K562 (cell line): ENCODE measurements around the gene EPS8. TPM values are rescaled to one million over a fixed set of nuclear protein-coding genes. Genes with fewer than 3 reads are reported as not detected.
"Not testable (repeated sequence)": the region's sequence is repeated elsewhere in the genome, so short reads cannot be mapped to it uniquely, and the experiment has no call there.

Experiments
- ATAC-seq: fragments of 200-7000 bp; cut with Tn5 transposase; 3 replicates; pipeline ENCODE4 v1.9.1; 2020; ENCODE audit warnings: moderate library complexity
- BruUV-seq: library from RNA; stranded (reverse); fragments of 400-500 nt; replicated peaks from 2 replicates; lab custom pipeline; 2021; lab: Mats Ljungman, UMichigan
- CTCF ChIA-PET: fragments of 300-600 bp; formaldehyde crosslinking; extraction: SDS; loops from one replicate; lab custom pipeline; 2021; ENCODE audit warnings: low intra/inter-chr PET ratio; lab: Yijun Ruan, JAX
- POLR2A ChIA-PET: fragments of 300-600, 350-650 bp; sonication (Branson Sonifier 250); formaldehyde crosslinking; extraction: SDS; loops from one replicate; lab custom pipeline; 2021; ENCODE audit warnings: antibody characterized with exemption, inconsistent platforms; lab: Yijun Ruan, JAX
- DNase-seq, 4 experiments: peaks; one replicate each; pipeline versions ENCODE4 v3.0.0 to v3.0.0-alpha.2; 2011 to 2018; ENCODE audit warnings: low spot score in 3 of 4, mixed read lengths in 3 of 4; ENCODE audit errors: extremely low read depth in 1 of 4
- FAIRE-seq: peaks from 2 replicates; lab custom pipeline; 2011; peaks lifted over from hg19 to GRCh38; lab: Jason Lieb, UNC
- H2AFZ ChIP-seq: 2 replicates; pipeline ENCODE4 v1.6.0; 2011; ENCODE audit warnings: low read depth, low read length, control low read depth, inconsistent platforms
- H3K27ac ChIP-seq: fragments of 200-600 bp; 3 replicates; pipeline ENCODE4 v1.8.0; 2011; ENCODE audit warnings: low read depth, mild to moderate bottlenecking, control low read depth, inconsistent platforms, low read length, moderate library complexity, mixed read lengths; ENCODE audit errors: extremely low read depth
- H3K27me3 ChIP-seq, 2 experiments: fragments of 300-600 bp in 1 of 2; 2 replicates in 1 of 2; 3 replicates in 1 of 2; pipeline versions ENCODE4 v1.6.0 to v1.8.0; 2011; ENCODE audit warnings: inconsistent platforms in 2 of 2, low read length in 2 of 2, mild to moderate bottlenecking in 1 of 2, mixed read lengths in 1 of 2, moderate library complexity in 1 of 2; ENCODE audit not compliant: control insufficient read depth in 2 of 2, insufficient read depth in 2 of 2
- H3K36me3 ChIP-seq: fragments of 300-600 bp; 3 replicates; pipeline ENCODE4 v1.8.0; 2011; ENCODE audit warnings: mild to moderate bottlenecking, low read length, inconsistent platforms; ENCODE audit not compliant: control insufficient read depth, insufficient read depth
- H3K4me1 ChIP-seq, 2 experiments: fragments of 200-600 bp in 1 of 2; replicated peaks in 1 of 2; 2 replicates in 1 of 2; 3 replicates in 1 of 2; pipeline versions ENCODE4 v1.5.1 to v1.8.0; 2011; ENCODE audit warnings: inconsistent platforms in 2 of 2, low read length in 2 of 2, mild to moderate bottlenecking in 1 of 2, mixed read lengths in 1 of 2, moderate library complexity in 1 of 2; ENCODE audit not compliant: control insufficient read depth in 2 of 2, insufficient read depth in 2 of 2
- H3K4me2 ChIP-seq: 2 replicates; pipeline ENCODE4 v1.6.1; 2011; ENCODE audit warnings: low read length, control low read depth, inconsistent platforms, mixed read lengths; ENCODE audit not compliant: insufficient read depth
- H3K4me3 ChIP-seq: fragments of 200-600 bp; sonication (generic), shearing (Covaris generic); 2 replicates; pipeline ENCODE4 v1.5.1; 2016; ENCODE audit warnings: control low read depth, inconsistent platforms
- H3K79me2 ChIP-seq: fragments of 200-600 bp; 3 replicates; pipeline ENCODE4 v1.8.0; 2011; ENCODE audit warnings: low read length, inconsistent platforms; ENCODE audit not compliant: control insufficient read depth, insufficient read depth
- H3K9ac ChIP-seq, 2 experiments: 2 replicates each; pipeline versions ENCODE4 v1.6.0 to v1.6.1; 2011; ENCODE audit warnings: low read depth in 2 of 2, low read length in 2 of 2, control low read depth in 1 of 2, inconsistent platforms in 1 of 2, mild to moderate bottlenecking in 1 of 2, mixed read lengths in 1 of 2; ENCODE audit not compliant: insufficient read depth in 1 of 2
- H3K9me1 ChIP-seq: one replicate; pipeline ENCODE4 v1.6.0; 2011; ENCODE audit warnings: inconsistent platforms, mild to moderate bottlenecking, low read length, moderate library complexity; ENCODE audit not compliant: control insufficient read depth, insufficient read depth
- H3K9me3 ChIP-seq: replicated peaks from 2 replicates; pipeline ENCODE4 v1.5.1; 2011; ENCODE audit warnings: low read depth, low read length, inconsistent platforms; ENCODE audit not compliant: control insufficient read depth, insufficient read depth
- H4K20me1 ChIP-seq: replicated peaks from 2 replicates; pipeline ENCODE4 v1.6.1; 2011; ENCODE audit warnings: low read length, inconsistent platforms, mixed read lengths; ENCODE audit not compliant: control insufficient read depth, insufficient read depth
- BRF1 ChIP-seq: IDR thresholded peaks from 3 replicates; pipeline ENCODE4 v1.6.1; 2011; ENCODE audit warnings: borderline replicate concordance, mild to moderate bottlenecking; ENCODE audit not compliant: insufficient read length; ENCODE audit errors: extremely low read depth
- CBX5 ChIP-seq: IDR thresholded peaks from 2 replicates; pipeline ENCODE4 v1.6.1; 2014; ENCODE audit warnings: low read depth, borderline replicate concordance
- CBX8 ChIP-seq: fragments of 200-600 bp; sonication (generic); IDR thresholded peaks from 2 replicates; pipeline ENCODE4 v1.6.1; 2012; ENCODE audit warnings: borderline replicate concordance, mixed run types, low read depth, mild to moderate bottlenecking, moderate library complexity, mixed read lengths, low read length, control low read depth, inconsistent platforms; ENCODE audit not compliant: poor library complexity, severe bottlenecking; ENCODE audit errors: extremely low read depth
- KLF10 ChIP-seq: fragments of 250-450 bp; sonication (Bioruptor Pico); IDR thresholded peaks from 2 replicates; pipeline ENCODE4 v1.6.1; 2021; ENCODE audit warnings: matching md5 sums
- MCM5 ChIP-seq: fragments of 450-650 bp; IDR thresholded peaks from 2 replicates; pipeline ENCODE4 v1.6.1; 2016; ENCODE audit warnings: low read depth
- MEF2D ChIP-seq: conservative IDR thresholded peaks from 2 replicates; pipeline ENCODE4 v1.6.1; 2016; ENCODE audit warnings: low read depth, missing genetic modification characterization, missing compliant biosample characterization
- NR2C1 ChIP-seq, 2 experiments: fragments of 450-650 bp; IDR thresholded peaks; 2 replicates each; pipeline ENCODE4 v1.6.1; 2017; ENCODE audit warnings: mild to moderate bottlenecking in 2 of 2, antibody characterized with exemption in 1 of 2, inconsistent platforms in 1 of 2, missing compliant biosample characterization in 1 of 2, missing genetic modification characterization in 1 of 2
- PHB ChIP-seq: fragments of 250-450 bp; sonication (Bioruptor Pico); IDR thresholded peaks from 2 replicates; pipeline ENCODE4 v1.5.0; 2021
- RBM17 ChIP-seq: fragments of 200-400 bp; formaldehyde crosslinking; IDR thresholded peaks from 2 replicates; pipeline ENCODE4 v1.6.1; 2017; ENCODE audit warnings: low read depth, mild to moderate bottlenecking, low read length, borderline replicate concordance
- TAF15 ChIP-seq: fragments of 200-400 bp; formaldehyde crosslinking; IDR thresholded peaks from 2 replicates; pipeline ENCODE4 v1.6.1; 2017; ENCODE audit warnings: mild to moderate bottlenecking, low read depth, low read length, moderate library complexity
- WHSC1 ChIP-seq: IDR thresholded peaks from one replicate; pipeline ENCODE4 v1.6.1; 2012; ENCODE audit warnings: low read length, control low read depth, inconsistent platforms
- ZNF589 ChIP-seq: fragments of 200-800 bp; sonication (Bioruptor generic); IDR thresholded peaks from 2 replicates; pipeline ENCODE4 v1.6.1; 2016; ENCODE audit warnings: low read depth, missing genetic modification characterization, missing compliant biosample characterization
- ZNF77 ChIP-seq: fragments of 250-450 bp; sonication (Bioruptor Pico); IDR thresholded peaks from 2 replicates; pipeline ENCODE4 v1.5.0; 2020
- WGBS: fragments of 100-300 bp; shearing (Covaris generic); methylation state at CpG from one replicate; pipeline ENCODE4 v1.1.6; 2016; ENCODE audit warnings: low coverage, mixed read lengths; ENCODE audit not compliant: insufficient coverage; ENCODE audit errors: missing lambda C conversion rate; 5-methylcytosine and 5-hydroxymethylcytosine counted together
- in situ Hi-C: fragments of 300-500 bp; cut with MboI; formaldehyde crosslinking; loops from 4 replicates; pipeline ENCODE4 v1.15.0; 2018; ENCODE audit warnings: inconsistent platforms, mixed read lengths
- intact Hi-C: fragments of 100-400 bp; cut with micrococcal nuclease; formaldehyde crosslinking; loops from 2 replicates; pipeline ENCODE4 v1.14.2; 2022
- polyA plus RNA-seq, 8 experiments: library from polyadenylated mRNA; depleted of rRNA in 4 of 8; stranded (reverse) in 5 of 8; unstranded in 3 of 8; fragments of >200 nt; fragmentation: Nextera tagmentation in 2 of 8; fragmentation: Illumina TruSeq in 1 of 8; extraction: Ambion mirVana in 2 of 8; extraction: Trizol in 1 of 8; gene quantifications; 2 replicates each; pipeline versions ENCODE4 v1.2.1 to v1.2.3, GENCODE V29; 2011 to 2014; ENCODE audit warnings: inconsistent platforms in 1 of 8, missing spikeins in 1 of 8
- total RNA-seq, 7 experiments: library from RNA; depleted of rRNA in 6 of 7; stranded (reverse); fragments of >200 nt in 6 of 7; fragmentation: Illumina TruSeq in 2 of 7; extraction: Trizol in 2 of 7; gene quantifications; 2 replicates each; pipeline versions ENCODE4 v1.2.1 to v1.2.3, GENCODE V29; 2011 to 2021; ENCODE audit warnings: low replicate concordance in 1 of 7
- TF ChIP-seq, protein P1 (sequence below): sonication (generic); formaldehyde crosslinking; IDR thresholded peaks from 2 replicates; pipeline ENCODE4 v1.8.0; 2023; ENCODE audit warnings: mild to moderate bottlenecking, missing genetic modification reagents

The EPS8 gene
- total and polyA plus RNA-seq, 9 of the 15 experiments (the other 6 are each of a cell fraction or from before 2014, with no cell fraction given), result 0.10 to 1.9 (median 0.33) TPM

DNA sequence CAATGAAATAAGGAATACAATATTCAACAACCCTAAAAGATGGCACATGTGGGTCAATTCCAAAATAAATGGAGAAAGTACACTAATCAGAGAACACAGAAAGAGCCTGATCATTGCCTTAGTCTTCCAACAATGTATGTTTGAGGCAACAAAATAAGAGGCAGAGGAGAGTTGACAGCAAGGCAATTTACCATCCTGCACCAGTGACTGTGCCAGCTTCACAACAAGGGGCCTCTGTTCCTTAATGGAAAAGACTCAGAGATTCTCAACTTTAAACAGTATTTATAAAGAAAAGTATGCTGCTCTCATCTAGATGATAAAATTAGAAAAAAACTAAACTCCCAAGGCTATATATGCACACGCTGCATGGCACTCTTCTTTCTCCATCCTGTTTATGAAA is 25.9 kb downstream of the EPS8 start:
- H3K4me3 ChIP-seq, result no peak overlapping the region
- FAIRE-seq (no peak), ATAC-seq (no peak)
- H4K20me1 ChIP-seq, result no peaks in the 10 kb centered on the region
- in situ Hi-C loops, result no loop called here
- BruUV-seq, result no TSS peak
- H3K4me1 ChIP-seq, result no peaks in the 10 kb centered on the region
- H3K79me2 ChIP-seq, result no peaks in the 10 kb centered on the region
- CTCF ChIA-PET, result no interaction called here
- H3K4me2 ChIP-seq, result no peak overlapping the region
- intact Hi-C loops, result no loop called here
- H3K27ac ChIP-seq, result no peak overlapping the region
- no peaks in the 10 kb centered on the region for H3K36me3 ChIP-seq
- no peak for TF ChIP-seq BRF1
- TF ChIP-seq MCM5, result no peak
- TF ChIP-seq WHSC1, result no peak
- TF ChIP-seq MEF2D, result no peak
- no peak for TF ChIP-seq NR2C1 (IDR thresholded peaks at IDR 0.05)
- no peak for TF ChIP-seq NR2C1 (tag; IDR thresholded peaks at IDR 0.05)
- TF ChIP-seq, protein P1, sequence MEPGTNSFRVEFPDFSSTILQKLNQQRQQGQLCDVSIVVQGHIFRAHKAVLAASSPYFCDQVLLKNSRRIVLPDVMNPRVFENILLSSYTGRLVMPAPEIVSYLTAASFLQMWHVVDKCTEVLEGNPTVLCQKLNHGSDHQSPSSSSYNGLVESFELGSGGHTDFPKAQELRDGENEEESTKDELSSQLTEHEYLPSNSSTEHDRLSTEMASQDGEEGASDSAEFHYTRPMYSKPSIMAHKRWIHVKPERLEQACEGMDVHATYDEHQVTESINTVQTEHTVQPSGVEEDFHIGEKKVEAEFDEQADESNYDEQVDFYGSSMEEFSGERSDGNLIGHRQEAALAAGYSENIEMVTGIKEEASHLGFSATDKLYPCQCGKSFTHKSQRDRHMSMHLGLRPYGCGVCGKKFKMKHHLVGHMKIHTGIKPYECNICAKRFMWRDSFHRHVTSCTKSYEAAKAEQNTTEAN (CRISPR knock-in tag), result no peak
- TF ChIP-seq PHB (CRISPR knock-in tag), result no peak
- TF ChIP-seq ZNF589, result no peak
- no peak for TF ChIP-seq RBM17
- TF ChIP-seq TAF15, result no peak
- TF ChIP-seq CBX5, result no peak
- no peak for TF ChIP-seq ZNF77 (CRISPR knock-in tag)
- no peak for TF ChIP-seq KLF10 (CRISPR knock-in tag)
- no peak for TF ChIP-seq CBX8
- TF ChIP-seq, all 486 proteins: peak for 0
- Histone ChIP-seq H2AFZ (no peak overlapping the region), H3K9me1 (no peaks in the 10 kb centered on the region), H3K9me3 (no peaks in the 10 kb centered on the region), H3K9ac (no peak overlapping the region), H3K27me3 (no peaks in the 10 kb centered on the region)
- POLR2A ChIA-PET, result no interaction called here
- DNase-seq, result no peak
- WGBS, result 0% methylated on average over 1 of the region's 1 CpG

DNA sequence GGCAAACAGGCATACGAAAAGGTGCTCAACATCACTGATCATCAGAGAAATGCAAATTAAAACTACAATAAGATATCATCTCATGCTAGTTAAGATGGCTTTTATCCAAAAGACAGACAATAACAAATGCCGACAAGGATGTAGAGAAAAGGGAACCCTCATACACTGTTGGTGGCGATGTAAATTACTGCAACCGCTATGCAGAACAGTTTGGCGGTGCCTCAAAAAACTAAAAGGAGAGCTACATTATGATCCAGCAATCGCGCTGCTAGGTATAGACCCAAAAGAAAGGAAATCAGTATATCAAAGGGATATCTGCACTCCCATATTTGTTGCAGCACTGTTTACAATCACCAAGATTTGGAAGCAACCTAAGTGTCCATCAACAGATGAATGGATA is 27.0 kb downstream of the EPS8 start:
- in situ Hi-C loops, H2AFZ ChIP-seq, BruUV-seq, H4K20me1 ChIP-seq, H3K9ac ChIP-seq, CTCF ChIA-PET, H3K9me1 ChIP-seq, H3K4me3 ChIP-seq, ATAC-seq, H3K27ac ChIP-seq, intact Hi-C loops, H3K79me2 ChIP-seq, H3K4me2 ChIP-seq, FAIRE-seq, H3K9me3 ChIP-seq, H3K36me3 ChIP-seq, H3K4me1 ChIP-seq, DNase-seq, POLR2A ChIA-PET, H3K27me3 ChIP-seq: not testable (repeated sequence)
- WGBS, result 3% methylated on average over 7 of the region's 7 CpGs
